Trophoblast cell (in vitro differentiated cells and primary cell): ENCODE measurements around the gene TRIM17.

ENCODE experiments used
- DNase-seq, 2 donors: peaks; one replicate each; pipeline ENCODE4 v3.0.0-alpha.2; 2016
- H2AFZ ChIP-seq: 2 replicates; pipeline ENCODE4 v1.6.1; 2013; ENCODE audit warnings: low read length, moderate library complexity, mild to moderate bottlenecking; ENCODE audit not compliant: insufficient read depth, poor library complexity
- H2AK5ac ChIP-seq: 2 replicates; pipeline ENCODE4 v1.6.1; 2013; ENCODE audit warnings: mild to moderate bottlenecking, low read length
- H2BK120ac ChIP-seq: 2 replicates; pipeline ENCODE4 v1.6.1; 2013; ENCODE audit warnings: low read length, mild to moderate bottlenecking, moderate library complexity; ENCODE audit not compliant: insufficient read depth, poor library complexity
- H2BK12ac ChIP-seq: 2 replicates; pipeline ENCODE4 v1.6.1; 2013; ENCODE audit warnings: mild to moderate bottlenecking, low read length, moderate library complexity
- H2BK5ac ChIP-seq: 2 replicates; pipeline ENCODE4 v1.6.1; 2013; ENCODE audit warnings: low read length, low read depth, moderate library complexity, mild to moderate bottlenecking; ENCODE audit not compliant: poor library complexity
- H3K14ac ChIP-seq: 2 replicates; pipeline ENCODE4 v1.6.1; 2013; ENCODE audit warnings: mild to moderate bottlenecking, low read length
- H3K18ac ChIP-seq: 2 replicates; pipeline ENCODE4 v1.6.1; 2013; ENCODE audit warnings: mild to moderate bottlenecking, low read length
- H3K23ac ChIP-seq: 2 replicates; pipeline ENCODE4 v1.6.1; 2013; ENCODE audit warnings: low read length
- H3K27ac ChIP-seq: 2 replicates; pipeline ENCODE4 v1.5.1; 2013; ENCODE audit warnings: low read depth, mild to moderate bottlenecking, inconsistent platforms, low read length, moderate library complexity
- H3K27me3 ChIP-seq: 2 replicates; pipeline ENCODE4 v1.6.1; 2013; ENCODE audit warnings: inconsistent platforms, mild to moderate bottlenecking, low read length, moderate library complexity; ENCODE audit not compliant: insufficient read depth
- H3K36me3 ChIP-seq, 2 experiments: 1 replicate in 1 of 2; 2 replicates in 1 of 2; pipeline ENCODE4 v1.6.1; 2013; ENCODE audit warnings: low read length in 2 of 2, mild to moderate bottlenecking in 2 of 2, moderate library complexity in 1 of 2; ENCODE audit not compliant: insufficient read depth in 2 of 2, control insufficient read depth in 1 of 2
- H3K4ac ChIP-seq: 2 replicates; pipeline ENCODE4 v1.6.1; 2013; ENCODE audit warnings: low read depth, mild to moderate bottlenecking, low read length, moderate library complexity
- H3K4me1 ChIP-seq, 2 experiments: 1 replicate in 1 of 2; 2 replicates in 1 of 2; pipeline ENCODE4 v1.6.1; 2013; ENCODE audit warnings: low read length in 2 of 2, mild to moderate bottlenecking in 2 of 2, moderate library complexity in 1 of 2; ENCODE audit not compliant: insufficient read depth in 2 of 2, control insufficient read depth in 1 of 2
- H3K4me2 ChIP-seq: 2 replicates; pipeline ENCODE4 v1.6.1; 2013; ENCODE audit warnings: inconsistent platforms, mild to moderate bottlenecking, low read length, moderate library complexity
- H3K4me3 ChIP-seq: 2 replicates; pipeline ENCODE4 v1.5.1; 2013; ENCODE audit warnings: mild to moderate bottlenecking, low read depth, low read length, inconsistent platforms
- H3K79me1 ChIP-seq: one replicate; pipeline ENCODE4 v1.6.1; 2013; ENCODE audit warnings: low read length
- H3K79me2 ChIP-seq: 2 replicates; pipeline ENCODE4 v1.6.1; 2013; ENCODE audit warnings: low read length, mild to moderate bottlenecking; ENCODE audit not compliant: control insufficient read depth, insufficient read depth, poor library complexity
- H3K9ac ChIP-seq: 2 replicates; pipeline ENCODE4 v1.6.1; 2013; ENCODE audit warnings: mild to moderate bottlenecking, low read length
- H3K9me3 ChIP-seq: 2 replicates; pipeline ENCODE4 v1.6.1; 2013; ENCODE audit warnings: low read depth, mild to moderate bottlenecking, control low read depth, inconsistent platforms, low read length; ENCODE audit not compliant: insufficient read depth
- H4K12ac ChIP-seq: 2 replicates; pipeline ENCODE4 v1.6.1; 2013; ENCODE audit warnings: low read depth, mild to moderate bottlenecking, low read length, moderate library complexity
- H4K8ac ChIP-seq: 2 replicates; pipeline ENCODE4 v1.6.1; 2013; ENCODE audit warnings: low read depth, mild to moderate bottlenecking, low read length, moderate library complexity
- H4K91ac ChIP-seq: one replicate; pipeline ENCODE4 v1.6.1; 2013; ENCODE audit warnings: low read depth, mild to moderate bottlenecking, low read length, moderate library complexity
- WGBS: extraction: QIAGEN DNeasy Blood & Tissue Kit; methylation state at CpG from one replicate; pipeline ENCODE4 v1.1.7; 2013; ENCODE audit warnings: missing lambda C conversion rate; ENCODE audit not compliant: insufficient read length, insufficient coverage; ENCODE audit errors: extremely low coverage; 5-methylcytosine and 5-hydroxymethylcytosine counted together

The TRIM17 gene

GRCh38 chr1:228445843-228446650 lies 29.4 kb upstream of the TRIM17 start:
- Histone ChIP-seq H3K36me3 (no peaks in the 10 kb centered on the region), H3K18ac (peak overlapping the region; percentile 25), H4K91ac (peak overlapping the region; percentile 11), H3K4me2 (peak overlapping the region; percentile 61), H3K4me3 (peak overlapping the region; percentile 39), H2BK120ac (no peak overlapping the region), H3K4ac (no peak overlapping the region), H3K9ac (no peak overlapping the region), H3K27ac (no peak overlapping the region), H4K12ac (peak overlapping the region; percentile 13), H3K23ac (no peak overlapping the region), H3K27me3 (peaks cover 2% of the 10 kb centered on the region), H3K79me1 (peaks cover 5% of the 10 kb centered on the region), H2AK5ac (no peak overlapping the region), H4K8ac (peak overlapping the region; percentile 55), H3K79me2 (no peaks in the 10 kb centered on the region), H3K9me3 (no peaks in the 10 kb centered on the region), H2BK12ac (peak overlapping the region; percentile 45), H2AFZ (peak overlapping the region; percentile 51), H2BK5ac (no peak overlapping the region), H3K4me1 (peaks cover 6 to 8% of the 10 kb centered on the region in 2 experiments), H3K14ac (peak overlapping the region; percentile 28)
- DNase-seq: peak; percentile 64 to 79
- no CpG with 5 or more reads among the region's 51 CpGs for WGBS

- H3K23ac ChIP-seq: no peak overlapping the region
- H3K18ac ChIP-seq: no peak overlapping the region
- peak overlapping the region; percentile 61 for H3K4me2 ChIP-seq
- H3K27me3 ChIP-seq: peaks cover 2% of the 10 kb centered on the region
- no peak overlapping the region for H3K14ac ChIP-seq
- H4K91ac ChIP-seq: no peak overlapping the region
- H3K4ac ChIP-seq: no peak overlapping the region
- H4K8ac ChIP-seq: peak overlapping the region; percentile 24
- H3K9ac ChIP-seq: no peak overlapping the region
- H3K4me3 ChIP-seq: peak overlapping the region; percentile 39
- no peak for DNase-seq
- H4K12ac ChIP-seq: no peak overlapping the region
- no peak overlapping the region for H2BK120ac ChIP-seq
- no peaks in the 10 kb centered on the region for H3K36me3 ChIP-seq
- H3K27ac ChIP-seq: no peak overlapping the region
- no peaks in the 10 kb centered on the region for H3K79me2 ChIP-seq
- no peak overlapping the region for H2BK5ac ChIP-seq
- H2AFZ ChIP-seq: peak overlapping the region; percentile 32
- peaks cover 6 to 8% of the 10 kb centered on the region in 2 experiments for H3K4me1 ChIP-seq
- WGBS: no CpG with 5 or more reads among the region's 16 CpGs
- peaks cover 5% of the 10 kb centered on the region for H3K79me1 ChIP-seq
- no peaks in the 10 kb centered on the region for H3K9me3 ChIP-seq
- no peak overlapping the region for H2AK5ac ChIP-seq
- H2BK12ac ChIP-seq: no peak overlapping the region
Observed at GRCh38 chr1:228445490-228445842, 28.8 kb upstream of the TRIM17 start.

- Histone ChIP-seq H2AFZ (no peak overlapping the region), H3K4me3 (no peak overlapping the region)
Observed at GRCh38 chr1:228443395-228443794, 26.7 kb upstream of the TRIM17 start.

GRCh38 chr1:228440761-228441500 lies 24.3 kb upstream of the TRIM17 start:
- peaks cover 1% of the 10 kb centered on the region for H3K79me1 ChIP-seq
- DNase-seq: peak in 1 of 2 donors; percentile 25
- H2AK5ac ChIP-seq: no peak overlapping the region
- no peak overlapping the region for H3K14ac ChIP-seq
- no peak overlapping the region for H2BK12ac ChIP-seq
- no CpG with 5 or more reads among the region's 9 CpGs for WGBS
- no peak overlapping the region for H4K12ac ChIP-seq
- no peak overlapping the region for H3K4ac ChIP-seq
- H3K9ac ChIP-seq: no peak overlapping the region
- H3K79me2 ChIP-seq: no peaks in the 10 kb centered on the region
- no peaks in the 10 kb centered on the region for H3K36me3 ChIP-seq
- peaks cover 0 to 2% of the 10 kb centered on the region in 2 experiments for H3K4me1 ChIP-seq
- no peak overlapping the region for H4K91ac ChIP-seq
- H2AFZ ChIP-seq: no peak overlapping the region
- no peak overlapping the region for H3K18ac ChIP-seq
- no peak overlapping the region for H3K4me2 ChIP-seq
- no peak overlapping the region for H3K23ac ChIP-seq
- H2BK5ac ChIP-seq: no peak overlapping the region
- no peaks in the 10 kb centered on the region for H3K27me3 ChIP-seq
- no peak overlapping the region for H3K4me3 ChIP-seq
- peaks cover 5% of the 10 kb centered on the region for H3K9me3 ChIP-seq
- H3K27ac ChIP-seq: no peak overlapping the region
- no peak overlapping the region for H4K8ac ChIP-seq
- no peak overlapping the region for H2BK120ac ChIP-seq

More at GRCh38 chr1:228443395-228443794, 26.7 kb upstream of the TRIM17 start:
- Histone ChIP-seq H3K27ac (no peak overlapping the region), H4K8ac (no peak overlapping the region), H3K9ac (no peak overlapping the region), H3K4me2 (no peak overlapping the region), H3K4ac (no peak overlapping the region), H4K91ac (no peak overlapping the region), H3K79me1 (peaks cover 5% of the 10 kb centered on the region), H2BK5ac (no peak overlapping the region), H4K12ac (no peak overlapping the region), H3K36me3 (no peaks in the 10 kb centered on the region), H3K18ac (no peak overlapping the region), H3K14ac (no peak overlapping the region), H2BK120ac (no peak overlapping the region), H3K79me2 (no peaks in the 10 kb centered on the region), H2BK12ac (no peak overlapping the region), H2AK5ac (no peak overlapping the region), H3K27me3 (peaks cover 2% of the 10 kb centered on the region), H3K23ac (no peak overlapping the region), H3K9me3 (peaks cover 5% of the 10 kb centered on the region), H3K4me1 (peaks cover 4 to 6% of the 10 kb centered on the region in 2 experiments)
- DNase-seq: no peak
